ENCODE measurements around the gene ME2.

ME2 gene

GRCh38 chr18:50839341-50839740 is 39.6 kb upstream of the ME2 start:
- ChIA-PET POLR2A (no interaction called here), CTCF (interaction anchor here (1.4 kb wide), 1 partner anchor 19 kb away, joined by 4 read pairs; no protein-coding TSS in a partner anchor)
- no peak overlapping the region for H3K4me3 ChIP-seq (ENCODE audit: low read depth, low read length)
- no peak for DNase-seq (ENCODE audit: low read depth, low spot score)
- no peak for TF ChIP-seq CTCF (IDR thresholded peaks at IDR 0.05; ENCODE audit: insufficient read depth, low read length, missing control alignments)

GRCh38 chr18:50839996-50840395 is 38.9 kb upstream of the ME2 start:
- ChIA-PET POLR2A (no interaction called here), CTCF (interaction anchor here (1.2 to 2.4 kb wide), 2 partner anchors 19 to 211 kb away, joined by 3 to 12 read pairs; partner anchors contain the start of gene MRO)
- no peak for TF ChIP-seq CTCF (IDR thresholded peaks at IDR 0.05; ENCODE audit: insufficient read depth, low read length, missing control alignments)
- H3K4me3 ChIP-seq (ENCODE audit: low read depth, low read length): no peak overlapping the region
- no peak for DNase-seq (ENCODE audit: low read depth, low spot score)

- DNase-seq (ENCODE audit: low read depth, low spot score): no peak
- H3K4me3 ChIP-seq (ENCODE audit: low read depth, low read length): no peak overlapping the region
- CTCF ChIA-PET: no interaction called here
- POLR2A ChIA-PET: no interaction called here
- no peak for TF ChIP-seq CTCF (IDR thresholded peaks at IDR 0.05; ENCODE audit: insufficient read depth, low read length, missing control alignments)
These were observed 36.1 kb upstream of the ME2 start for GRCh38 chr18:50842846-50843245.

- no peak for DNase-seq (ENCODE audit: low read depth, low spot score)
- no peak overlapping the region for H3K4me3 ChIP-seq (ENCODE audit: low read depth, low read length)
- CTCF ChIA-PET: interaction anchor here (0.9 to 1.7 kb wide), 3 partner anchors 22 to 206 kb away, joined by 3 to 5 read pairs (median 3); no protein-coding TSS in a partner anchor
- POLR2A ChIA-PET: no interaction called here
- TF ChIP-seq CTCF (IDR thresholded peaks at IDR 0.05; ENCODE audit: insufficient read depth, low read length, missing control alignments): no peak
These were observed 34.4 kb upstream of the ME2 start for GRCh38 chr18:50844554-50844953.

GRCh38 chr18:50844960-50845359 is 34.0 kb upstream of the ME2 start:
- DNase-seq (ENCODE audit: low read depth, low spot score): no peak
- TF ChIP-seq CTCF (IDR thresholded peaks at IDR 0.05; ENCODE audit: insufficient read depth, low read length, missing control alignments): no peak
- no peak overlapping the region for H3K4me3 ChIP-seq (ENCODE audit: low read depth, low read length)
- POLR2A ChIA-PET: no interaction called here
- CTCF ChIA-PET: interaction anchor here (0.9 to 1.7 kb wide), 3 partner anchors 22 to 206 kb away, joined by 3 to 5 read pairs (median 3); no protein-coding TSS in a partner anchor

- no peak for TF ChIP-seq CTCF (IDR thresholded peaks at IDR 0.05; ENCODE audit: insufficient read depth, low read length, missing control alignments)
- ChIA-PET POLR2A (interaction anchor here (0.5 to 1.3 kb wide), 4 partner anchors 11 to 183 kb away, joined by 3 to 6 read pairs (median 3); partner anchors contain the start of genes ME2 and SMAD4), CTCF (interaction anchor here (1.3 to 2.1 kb wide), 2 partner anchors 10 to 16 kb away, joined by 4 to 5 read pairs; no protein-coding TSS in a partner anchor)
- DNase-seq (ENCODE audit: low read depth, low spot score): no peak
- no peak overlapping the region for H3K4me3 ChIP-seq (ENCODE audit: low read depth, low read length)
These were observed 31.7 kb upstream of the ME2 start for GRCh38 chr18:50847192-50847591.

Measured in AG04449 (cell line).